ENCODE results near the gene PAK5. TPM values are rescaled to one million over a fixed set of nuclear protein-coding genes. Genes with fewer than 3 reads are reported as not detected.

PAK5 gene
- total and polyA plus RNA-seq, 2 donors (not counting 1 experiment from before 2014, with no cell fraction given) = not detected

GRCh38 chr20:9739991-9740390 lies 98.9 kb downstream of the PAK5 start:
- no peak for ATAC-seq (ENCODE audit: low read depth)
- no peaks in the 10 kb centered on the region for H4K20me1 ChIP-seq (ENCODE audit: control insufficient read depth, insufficient read depth, low read length, poor library complexity, severe bottlenecking)
- TF ChIP-seq EZH2 (IDR thresholded peaks at IDR 0.05; ENCODE audit: borderline replicate concordance, insufficient read depth, low read depth, low read length, poor library complexity, severe bottlenecking) = no peak
- TF ChIP-seq CTCF (IDR thresholded peaks at IDR 0.05) = no peak
- intact Hi-C loops (cut with micrococcal nuclease) = no loop called here
- 82% methylated on average over 2 of the region's 4 CpGs for WGBS (ENCODE audit: insufficient coverage)
- Mint-ChIP-seq H3K27me3 (no peaks in the 10 kb centered on the region), H3K9me3 (ENCODE audit: insufficient read depth) (peaks cover 5% of the 10 kb centered on the region), H3K4me3 (no peak overlapping the region), H3K4me1 (no peaks in the 10 kb centered on the region), H3K27ac (no peak overlapping the region)
- no peak overlapping the region for H3K4me2 ChIP-seq (replicated peaks; ENCODE audit: low read depth, low read length, poor library complexity, severe bottlenecking)
- ChIA-PET POLR2A (no interaction called here), CTCF (no interaction called here)
- no peaks in the 10 kb centered on the region for H3K36me3 ChIP-seq (replicated peaks in 1 of 2; ENCODE audit: control extremely low read depth in 1 of 2, control insufficient read depth in 1 of 2, extremely low read depth in 1 of 2, insufficient read depth in 2 of 2, low read length in 1 of 2)
- H3K27me3 ChIP-seq (replicated peaks in 1 of 4; ENCODE audit: control extremely low read depth in 1 of 4, control insufficient read depth in 3 of 4, insufficient read depth in 4 of 4, low read length in 3 of 4) = no peaks in the 10 kb centered on the region
- H3K79me2 ChIP-seq (ENCODE audit: control insufficient read depth, insufficient read depth, low read length) = no peaks in the 10 kb centered on the region
- H3K4me1 ChIP-seq (ENCODE audit: control insufficient read depth in 2 of 2, insufficient read depth in 2 of 2, low read length in 2 of 2) = no peaks in the 10 kb centered on the region
- no peaks in the 10 kb centered on the region for H3K9me3 ChIP-seq (ENCODE audit: control extremely low read depth in 1 of 3, control insufficient read depth in 2 of 3, insufficient read depth in 1 of 3, low read length in 2 of 3)
- H3K9ac ChIP-seq (ENCODE audit: low read length) = no peak overlapping the region
- no peak for DNase-seq
- H3K27ac ChIP-seq (ENCODE audit: low read length in 2 of 2) = no peak overlapping the region
- no peak overlapping the region for H2AFZ ChIP-seq (ENCODE audit: insufficient read depth, low read depth, low read length, poor library complexity, severe bottlenecking)
- no peak overlapping the region for H3K4me3 ChIP-seq (ENCODE audit: control extremely low read depth in 1 of 5, extremely low read depth in 1 of 5, insufficient read depth in 1 of 5, low read depth in 2 of 5, low read length in 4 of 5)

- no peak for TF ChIP-seq CTCF (IDR thresholded peaks at IDR 0.05)
- TF ChIP-seq EZH2 (IDR thresholded peaks at IDR 0.05; ENCODE audit: borderline replicate concordance, insufficient read depth, low read depth, low read length, poor library complexity, severe bottlenecking) = no peak
- H3K27me3 Mint-ChIP-seq = no peaks in the 10 kb centered on the region
- Histone ChIP-seq H3K27me3 (replicated peaks in 1 of 4; ENCODE audit: control extremely low read depth in 1 of 4, control insufficient read depth in 3 of 4, insufficient read depth in 4 of 4, low read length in 3 of 4) (no peaks in the 10 kb centered on the region), H3K27ac (ENCODE audit: low read length in 2 of 2) (no peak overlapping the region), H3K9ac (ENCODE audit: low read length) (no peak overlapping the region), H3K4me1 (ENCODE audit: control insufficient read depth in 2 of 2, insufficient read depth in 2 of 2, low read length in 2 of 2) (no peaks in the 10 kb centered on the region), H3K79me2 (ENCODE audit: control insufficient read depth, insufficient read depth, low read length) (no peaks in the 10 kb centered on the region), H3K4me3 (ENCODE audit: control extremely low read depth in 1 of 5, extremely low read depth in 1 of 5, insufficient read depth in 1 of 5, low read depth in 2 of 5, low read length in 4 of 5) (no peak overlapping the region), H3K9me3 (ENCODE audit: control extremely low read depth in 1 of 3, control insufficient read depth in 2 of 3, insufficient read depth in 1 of 3, low read length in 2 of 3) (no peaks in the 10 kb centered on the region), H2AFZ (ENCODE audit: insufficient read depth, low read depth, low read length, poor library complexity, severe bottlenecking) (no peak overlapping the region), H4K20me1 (ENCODE audit: control insufficient read depth, insufficient read depth, low read length, poor library complexity, severe bottlenecking) (no peaks in the 10 kb centered on the region), H3K4me2 (replicated peaks; ENCODE audit: low read depth, low read length, poor library complexity, severe bottlenecking) (no peak overlapping the region), H3K36me3 (replicated peaks in 1 of 2; ENCODE audit: control extremely low read depth in 1 of 2, control insufficient read depth in 1 of 2, extremely low read depth in 1 of 2, insufficient read depth in 2 of 2, low read length in 1 of 2) (no peaks in the 10 kb centered on the region)
- ATAC-seq (ENCODE audit: low read depth) (no peak), DNase-seq (no peak)
- H3K27ac Mint-ChIP-seq = no peak overlapping the region
- no peaks in the 10 kb centered on the region for H3K9me3 Mint-ChIP-seq (ENCODE audit: insufficient read depth)
- ChIA-PET CTCF (no interaction called here), POLR2A (no interaction called here)
- intact Hi-C loops (cut with micrococcal nuclease) = no loop called here
- H3K4me1 Mint-ChIP-seq = no peaks in the 10 kb centered on the region
- WGBS (ENCODE audit: insufficient coverage) = no CpG with 5 or more reads among the region's 2 CpGs
- H3K4me3 Mint-ChIP-seq = no peak overlapping the region
Measured at GRCh38 chr20:9736373-9736772, 102.5 kb downstream of the PAK5 start.

Data from B cell (primary cell).